GM06990 (cell line): ENCODE data around the gene ARHGAP22.
A peak's percentile ranks its signal among the peaks of the same experiment; 100 is the strongest.

Experiments used
- DNase-seq: peaks from one replicate; pipeline ENCODE4 v3.0.0-alpha.2; 2011; ENCODE audit not compliant: insufficient read length; ENCODE audit errors: extremely low read depth
- H3K27me3 ChIP-seq: replicated peaks from 2 replicates; pipeline ENCODE4 v1.6.0; 2011; ENCODE audit warnings: low read length; ENCODE audit not compliant: control insufficient read depth, insufficient read depth
- H3K36me3 ChIP-seq: 2 replicates; pipeline ENCODE4 v1.5.1; 2011; ENCODE audit warnings: low read length; ENCODE audit not compliant: control insufficient read depth, insufficient read depth
- H3K4me3 ChIP-seq: replicated peaks from 2 replicates; pipeline ENCODE4 v1.5.1; 2011; ENCODE audit warnings: low read depth, mild to moderate bottlenecking, control low read depth, low read length
- TF ChIP-seq, protein P1 (sequence below): IDR thresholded peaks from 2 replicates; pipeline ENCODE4 v1.5.1; 2011; ENCODE audit warnings: low read length, control low read depth, mild to moderate bottlenecking, inconsistent platforms; ENCODE audit not compliant: insufficient read depth, poor library complexity, severe bottlenecking

Gene ARHGAP22

DNA sequence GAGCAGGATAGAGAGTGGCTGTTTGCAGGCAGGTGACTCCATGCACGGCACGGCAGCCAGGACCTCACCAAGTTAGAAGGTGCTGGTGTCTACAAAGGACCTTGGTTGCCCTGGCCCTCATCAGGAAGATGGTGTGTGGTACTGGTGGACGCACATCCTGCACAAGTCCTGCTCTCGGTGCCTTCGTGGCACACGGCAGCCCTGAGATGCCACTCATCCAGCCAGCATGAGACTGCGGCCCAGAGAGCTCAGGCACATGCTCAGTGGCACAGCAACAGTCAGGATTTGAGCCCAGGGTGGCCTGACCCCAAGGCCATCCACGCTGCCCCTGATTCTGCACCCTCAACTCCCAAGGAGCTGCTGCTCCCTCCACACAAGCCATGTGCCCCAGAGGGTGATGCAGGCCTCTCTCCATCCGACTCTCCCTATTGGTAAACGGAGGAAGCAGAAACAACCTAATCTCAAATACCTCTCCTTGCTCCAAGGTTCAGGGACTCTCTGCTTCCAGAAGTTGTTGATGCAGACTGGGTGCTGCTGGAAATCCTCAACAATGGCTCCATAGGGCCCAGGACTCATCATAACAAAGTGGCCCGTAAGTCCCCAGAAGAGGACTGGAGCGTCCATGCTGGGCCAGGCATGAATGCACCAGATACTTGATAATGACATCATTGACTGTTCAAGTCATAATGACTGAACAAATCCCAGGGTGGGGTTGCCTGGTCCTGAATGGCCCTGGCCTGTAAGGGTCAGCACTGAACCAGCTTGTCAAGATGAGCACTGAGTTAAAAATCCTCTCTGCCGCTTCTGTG, 93.6 kb downstream of the ARHGAP22 start:
- no peak overlapping the region for H3K4me3 ChIP-seq
- TF ChIP-seq, protein P1, sequence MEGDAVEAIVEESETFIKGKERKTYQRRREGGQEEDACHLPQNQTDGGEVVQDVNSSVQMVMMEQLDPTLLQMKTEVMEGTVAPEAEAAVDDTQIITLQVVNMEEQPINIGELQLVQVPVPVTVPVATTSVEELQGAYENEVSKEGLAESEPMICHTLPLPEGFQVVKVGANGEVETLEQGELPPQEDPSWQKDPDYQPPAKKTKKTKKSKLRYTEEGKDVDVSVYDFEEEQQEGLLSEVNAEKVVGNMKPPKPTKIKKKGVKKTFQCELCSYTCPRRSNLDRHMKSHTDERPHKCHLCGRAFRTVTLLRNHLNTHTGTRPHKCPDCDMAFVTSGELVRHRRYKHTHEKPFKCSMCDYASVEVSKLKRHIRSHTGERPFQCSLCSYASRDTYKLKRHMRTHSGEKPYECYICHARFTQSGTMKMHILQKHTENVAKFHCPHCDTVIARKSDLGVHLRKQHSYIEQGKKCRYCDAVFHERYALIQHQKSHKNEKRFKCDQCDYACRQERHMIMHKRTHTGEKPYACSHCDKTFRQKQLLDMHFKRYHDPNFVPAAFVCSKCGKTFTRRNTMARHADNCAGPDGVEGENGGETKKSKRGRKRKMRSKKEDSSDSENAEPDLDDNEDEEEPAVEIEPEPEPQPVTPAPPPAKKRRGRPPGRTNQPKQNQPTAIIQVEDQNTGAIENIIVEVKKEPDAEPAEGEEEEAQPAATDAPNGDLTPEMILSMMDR, result no peak
- no peak for DNase-seq
- H3K27me3 ChIP-seq, result no peaks in the 10 kb centered on the region; the same call in 1 of the 2 replicates
- H3K36me3 ChIP-seq, result no peaks in the 10 kb centered on the region

- DNase-seq, result no peak
- Histone ChIP-seq H3K36me3 (no peaks in the 10 kb centered on the region), H3K27me3 (no peaks in the 10 kb centered on the region; the same call in 1 of the 2 replicates), H3K4me3 (no peak overlapping the region)
- TF ChIP-seq, protein P1, result peak; percentile 52
Observed at GRCh38 chr10:48509974-48510692, 94.7 kb downstream of the ARHGAP22 start.

DNA sequence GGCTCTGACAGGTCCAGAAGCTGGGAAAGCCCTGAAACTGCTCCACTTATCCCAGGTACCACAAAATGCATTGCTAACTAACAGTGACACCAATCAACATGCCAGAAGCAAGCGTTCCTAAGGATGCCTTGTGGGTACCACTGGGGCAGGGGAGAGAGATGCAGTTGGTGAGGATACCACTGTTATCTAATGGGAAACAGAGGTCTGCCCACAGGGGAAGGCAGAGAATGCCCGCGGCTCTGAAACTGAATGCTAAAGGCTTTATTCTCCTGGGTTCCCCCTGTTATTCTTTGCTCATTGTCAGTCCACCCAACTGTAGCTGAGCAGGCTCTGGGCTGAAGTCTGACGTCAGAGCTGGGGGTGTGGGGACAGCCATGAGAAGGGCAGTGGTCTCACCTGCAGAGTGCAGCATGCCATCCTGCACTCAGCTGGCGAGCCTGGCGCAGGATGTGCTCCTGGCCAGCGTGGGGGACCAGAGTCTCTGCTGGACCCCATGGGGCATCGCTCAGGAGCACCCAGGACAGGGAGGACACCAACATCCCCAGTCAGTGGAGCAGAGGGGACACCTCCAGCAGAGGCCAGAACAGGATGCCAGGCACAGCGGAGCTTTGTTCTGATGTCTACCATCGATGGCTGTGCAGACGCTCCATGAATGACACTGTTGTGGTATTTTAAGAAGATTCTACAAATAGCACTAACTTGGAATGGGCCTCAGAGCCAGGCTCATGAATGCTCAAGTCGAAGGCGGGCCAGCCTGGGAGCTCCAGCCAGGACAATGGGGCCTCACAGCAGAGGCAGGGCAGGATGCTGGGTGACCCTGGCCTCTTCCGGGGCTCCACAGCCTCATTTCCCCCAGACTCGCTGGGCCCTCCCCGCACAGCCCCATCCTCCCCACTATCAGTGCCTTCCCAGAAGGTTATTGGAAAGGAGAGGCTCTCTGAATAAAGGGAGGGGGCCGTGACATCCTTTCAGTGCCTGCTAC, 95.8 kb downstream of the ARHGAP22 start:
- no peaks in the 10 kb centered on the region for H3K36me3 ChIP-seq
- H3K27me3 ChIP-seq, result no peaks in the 10 kb centered on the region; the same call in 1 of the 2 replicates
- TF ChIP-seq, protein P1, result no peak
- DNase-seq, result no peak
- H3K4me3 ChIP-seq, result no peak overlapping the region

DNA sequence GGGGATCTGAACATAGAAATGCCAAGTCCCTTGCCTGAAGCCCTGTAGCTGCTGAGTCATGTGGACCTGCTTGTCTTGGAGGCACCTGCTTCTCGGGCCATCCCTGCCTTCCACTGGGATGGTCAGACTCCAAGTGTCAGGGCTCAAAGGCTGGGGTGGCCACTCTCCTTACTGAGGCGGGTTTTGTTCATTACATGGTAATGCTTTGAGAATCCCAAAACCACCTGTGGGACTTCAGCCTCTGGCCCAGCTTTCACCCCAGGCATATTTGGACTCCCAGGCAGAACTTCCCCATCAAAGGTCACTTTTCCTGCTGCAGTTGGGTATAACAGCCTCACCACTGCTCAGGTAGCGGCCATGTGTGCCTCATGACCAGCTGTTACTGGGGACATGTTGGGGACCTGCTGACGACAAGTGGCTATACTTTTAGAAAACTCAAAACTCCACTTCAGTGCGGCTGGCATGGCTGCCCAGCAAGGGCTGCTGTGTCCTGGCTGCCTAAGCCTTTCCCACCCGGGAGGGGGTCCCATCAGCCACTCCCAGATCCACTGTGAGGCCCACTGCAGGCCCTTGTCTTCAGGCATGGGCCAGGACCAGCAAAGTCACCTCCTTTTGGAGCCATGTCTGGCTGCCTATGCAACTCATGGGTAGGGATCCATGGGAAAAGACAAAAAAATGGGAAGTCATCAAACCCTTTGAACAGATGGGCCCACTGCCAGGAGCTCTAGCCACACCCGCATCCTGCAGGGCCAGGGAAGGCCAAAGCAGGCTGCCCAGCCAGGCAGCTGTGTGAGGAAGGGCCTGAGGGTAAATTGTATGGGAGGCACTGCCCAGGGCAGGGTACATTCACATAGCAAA, 96.7 kb downstream of the ARHGAP22 start:
- TF ChIP-seq, protein P1, result no peak
- Histone ChIP-seq H3K36me3 (no peaks in the 10 kb centered on the region), H3K27me3 (no peaks in the 10 kb centered on the region; the same call in 1 of the 2 replicates), H3K4me3 (no peak overlapping the region)
- DNase-seq, result no peak

GRCh38 chr10:48507494-48507893, 97.4 kb downstream of the ARHGAP22 start:
- no peak for DNase-seq
- no peaks in the 10 kb centered on the region; the same call in 1 of the 2 replicates for H3K27me3 ChIP-seq
- TF ChIP-seq, protein P1, result no peak
- H3K4me3 ChIP-seq, result no peak overlapping the region
- no peaks in the 10 kb centered on the region for H3K36me3 ChIP-seq
